ENCODE data around the gene GLO1. TPM values are rescaled to one million over a fixed set of nuclear protein-coding genes. Genes with fewer than 3 reads are reported as not detected.

GLO1 gene
- total RNA-seq: 53.8 TPM
- long read RNA-seq, transcript GLO1-201 (6 exons, 2,012 nt): major isoform, 96 of 101 reads
- long read RNA-seq, partial matches to known transcripts: 3 of 101 reads
- long read RNA-seq, other reads (novel, unspliced or antisense): 2 of 101 reads

DNA sequence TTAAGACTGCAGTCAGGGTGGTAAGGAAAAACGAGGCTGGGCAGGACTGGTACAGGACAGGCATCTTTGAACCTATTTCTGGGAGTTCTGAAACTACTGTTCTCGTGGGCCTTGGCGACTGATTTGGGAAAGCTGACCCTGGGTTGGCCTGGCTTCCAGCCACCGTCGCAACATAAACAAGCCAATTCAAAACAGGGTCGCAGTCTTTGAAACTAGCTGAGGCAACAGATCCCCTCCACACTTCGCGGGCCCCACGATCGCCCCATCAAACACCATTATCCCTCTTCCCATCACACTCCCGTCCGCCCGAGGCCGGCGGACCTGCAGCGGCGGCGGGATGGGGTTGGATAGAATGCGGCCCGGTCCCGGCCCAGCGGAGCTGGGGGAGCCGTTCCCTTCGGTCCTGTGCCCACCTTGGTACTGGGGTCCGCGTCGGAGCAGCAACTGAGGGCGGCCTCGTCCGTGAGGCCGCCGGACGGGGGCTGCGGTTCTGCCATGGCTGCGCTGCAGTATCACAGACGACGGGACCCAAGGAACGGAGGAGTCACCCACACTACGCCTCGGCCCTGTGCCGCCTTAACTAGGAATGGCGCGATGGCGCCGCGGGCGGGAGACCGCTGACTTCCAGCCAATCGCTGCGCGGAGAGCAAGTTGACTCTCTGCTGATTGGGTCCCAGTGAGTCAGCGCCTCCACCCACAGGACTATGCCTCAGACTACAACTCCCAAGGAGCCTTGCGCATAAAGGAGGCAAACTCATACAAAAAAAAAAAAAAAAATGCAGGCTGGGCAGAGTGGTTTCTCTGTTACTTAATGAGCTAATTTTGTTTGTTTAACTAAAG, at the start of gene GLO1:
TSS of gene GLO1 (minus strand) at position 588 of the 840 bp plus-strand sequence. CDS start at position 497, 91 bp downstream.
- DNase-seq (ENCODE audit: low spot score): peak; percentile 98

DNA sequence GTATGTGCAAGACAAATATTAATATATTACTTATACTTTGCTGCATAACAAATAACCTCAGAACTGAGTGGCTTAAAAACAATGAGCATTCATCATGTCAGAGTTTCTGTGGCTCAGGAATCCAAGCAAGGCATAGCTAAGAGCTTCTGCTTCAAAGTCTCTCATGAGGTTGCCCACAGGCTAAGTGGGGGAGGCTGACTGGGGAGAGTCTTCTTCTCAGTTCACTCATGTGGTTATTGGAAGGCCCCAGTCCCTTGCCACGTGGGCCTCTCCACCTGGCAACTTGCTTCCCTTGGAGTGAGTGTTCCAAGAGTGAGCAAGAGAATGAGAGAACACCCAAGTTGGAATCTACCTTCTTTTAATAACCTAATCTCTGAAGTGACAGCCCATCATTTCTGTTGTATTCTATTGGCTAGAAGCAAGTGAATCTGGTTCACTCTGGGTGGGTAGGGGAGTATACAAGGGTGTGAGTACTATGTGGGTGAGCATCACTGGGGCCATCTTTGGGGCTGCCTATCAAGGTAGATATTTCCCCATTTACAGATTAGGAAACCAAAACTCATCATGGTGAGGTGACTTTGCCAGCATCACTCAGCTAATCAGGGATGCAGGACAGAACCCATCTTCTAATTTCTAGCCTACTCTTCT, 48.1 kb upstream of the GLO1 start:
- no peak for DNase-seq (ENCODE audit: low spot score)

DNA sequence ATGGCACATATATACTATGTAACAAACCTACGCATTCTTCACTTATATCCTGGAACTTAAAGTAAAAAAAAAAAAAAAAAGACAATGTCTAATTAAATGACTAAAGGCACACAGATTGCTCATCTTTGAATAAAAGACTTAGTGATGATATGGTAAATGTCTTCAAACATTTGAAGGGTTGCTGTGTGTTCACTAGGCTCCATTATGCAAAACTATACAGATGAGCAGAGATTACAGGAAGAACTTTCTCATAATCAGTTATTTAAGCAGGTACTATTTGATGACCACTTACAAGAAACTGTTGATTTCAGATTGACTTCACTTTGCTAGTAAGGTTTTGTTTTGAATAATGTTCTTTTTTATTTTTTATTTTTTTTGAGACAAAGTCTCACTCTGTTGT, 46.5 kb upstream of the GLO1 start:
- no peak for DNase-seq (ENCODE audit: low spot score)

DNA sequence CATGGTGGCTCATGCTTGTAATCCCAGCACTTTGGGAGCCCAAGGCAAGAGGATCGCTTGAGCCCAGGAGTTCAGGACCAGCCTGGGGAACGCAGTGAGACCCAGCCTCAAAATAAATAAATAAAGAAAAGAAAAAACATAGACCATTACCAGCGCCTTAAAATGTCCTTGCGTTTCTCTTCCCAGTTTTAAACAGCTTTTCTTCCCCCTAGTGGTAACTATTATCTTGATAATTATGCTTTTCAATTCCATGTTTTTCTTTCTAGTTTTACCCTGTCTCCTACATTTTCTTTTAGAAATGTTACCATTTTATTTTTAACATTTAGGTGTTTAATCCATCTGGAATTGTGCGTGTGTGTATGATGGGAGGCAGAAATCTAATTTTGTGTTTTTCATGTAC, 36.6 kb upstream of the GLO1 start:
- no peak for DNase-seq (ENCODE audit: low spot score)

DNA sequence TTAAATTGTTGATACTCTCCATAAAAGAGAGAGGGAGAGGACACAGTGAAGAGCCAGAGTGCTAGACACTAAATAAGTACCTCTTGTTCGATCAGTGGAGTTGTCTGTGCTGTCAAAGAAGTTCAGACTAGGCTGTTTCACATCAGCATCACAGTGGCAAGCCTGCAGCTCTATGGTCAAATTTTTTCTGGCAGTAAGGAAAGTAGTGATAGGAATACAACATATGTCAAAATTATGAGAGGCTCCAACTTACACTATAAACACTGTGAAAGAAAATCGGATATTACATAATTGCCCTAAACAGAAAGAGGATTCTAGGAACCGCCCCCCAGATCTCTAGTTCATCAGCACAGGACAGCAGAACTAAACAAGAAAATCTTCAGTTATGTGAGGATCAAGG, 35.3 kb upstream of the GLO1 start:
- DNase-seq (ENCODE audit: low spot score): no peak

DNA sequence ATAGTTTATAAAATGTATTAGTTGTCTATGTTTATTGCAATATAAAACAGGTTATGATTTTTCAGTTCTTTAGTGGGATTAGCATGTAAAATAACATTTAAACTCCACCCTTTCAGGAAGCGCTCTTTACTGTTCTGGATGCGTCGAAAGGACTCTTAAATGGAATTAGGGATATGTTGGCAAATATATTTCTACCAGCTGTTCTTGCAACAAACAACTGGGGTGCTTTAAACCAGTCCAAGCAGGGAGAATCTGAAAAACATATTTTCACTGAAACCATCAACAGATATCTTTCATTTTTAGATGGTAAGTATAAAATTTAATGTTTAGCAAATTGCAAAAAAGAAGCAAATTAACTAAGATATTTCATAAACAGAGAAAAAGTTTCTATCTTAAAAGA, 34.0 kb upstream of the GLO1 start:
- DNase-seq (ENCODE audit: low spot score): no peak

GRCh38 chr6:38730140-38730862, 27.4 kb upstream of the GLO1 start:
- no peak for DNase-seq (ENCODE audit: low spot score)

DNA sequence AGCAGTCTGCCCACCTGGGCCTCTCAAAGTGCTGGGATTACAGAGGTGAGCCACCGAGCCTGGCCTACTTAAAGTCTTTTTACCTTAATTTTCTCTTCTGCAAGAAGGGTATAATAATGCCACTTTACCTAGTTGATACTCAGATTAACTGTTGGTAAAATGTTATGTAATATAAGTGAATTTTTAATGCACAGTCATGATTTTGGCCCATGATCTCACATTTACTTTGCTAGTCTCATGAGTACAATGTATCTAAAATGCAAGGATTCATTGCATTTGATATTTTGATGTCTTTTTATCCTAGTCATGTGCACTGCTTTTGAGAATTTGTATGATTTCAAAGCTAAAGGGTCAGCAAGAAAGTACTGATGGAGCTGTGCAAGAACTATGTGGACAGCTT, 25.3 kb upstream of the GLO1 start:
- DNase-seq (ENCODE audit: low spot score): no peak

GRCh38 chr6:38725414-38726183, 22.7 kb upstream of the GLO1 start:
- no peak for DNase-seq (ENCODE audit: low spot score)

GRCh38 chr6:38724343-38724742, 21.4 kb upstream of the GLO1 start:
- no peak for DNase-seq (ENCODE audit: low spot score)

DNA sequence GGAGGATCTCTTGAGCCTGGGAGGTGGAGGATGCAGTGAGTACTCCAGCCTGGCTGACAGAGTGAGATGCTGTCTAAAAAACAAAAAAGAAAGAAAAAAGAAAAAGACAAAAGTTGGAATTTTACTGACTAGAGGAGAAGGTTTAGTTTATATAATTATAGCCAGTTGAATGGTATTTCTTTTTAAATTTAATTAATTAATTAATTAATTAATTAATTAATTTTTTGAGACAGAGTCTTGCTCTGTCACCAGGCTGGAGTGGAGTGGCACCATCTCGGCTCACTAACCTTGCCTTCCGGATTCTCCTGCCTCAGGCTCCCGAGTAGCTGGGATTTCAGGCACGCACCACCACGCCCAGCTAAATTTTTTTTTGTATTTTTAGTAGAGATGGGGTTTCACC, 20.8 kb upstream of the GLO1 start:
- no peak for DNase-seq (ENCODE audit: low spot score)

GRCh38 chr6:38722727-38723334, 19.9 kb upstream of the GLO1 start:
- DNase-seq (ENCODE audit: low spot score): no peak

GRCh38 chr6:38722038-38722437, 19.1 kb upstream of the GLO1 start:
- DNase-seq (ENCODE audit: low spot score): no peak

- DNase-seq (ENCODE audit: low spot score): no peak
Observed at GRCh38 chr6:38720295-38720694, 17.4 kb upstream of the GLO1 start.

GRCh38 chr6:38719358-38719757, 16.4 kb upstream of the GLO1 start:
- no peak for DNase-seq (ENCODE audit: low spot score)

GRCh38 chr6:38716825-38717224, 13.9 kb upstream of the GLO1 start:
- no peak for DNase-seq (ENCODE audit: low spot score)

DNA sequence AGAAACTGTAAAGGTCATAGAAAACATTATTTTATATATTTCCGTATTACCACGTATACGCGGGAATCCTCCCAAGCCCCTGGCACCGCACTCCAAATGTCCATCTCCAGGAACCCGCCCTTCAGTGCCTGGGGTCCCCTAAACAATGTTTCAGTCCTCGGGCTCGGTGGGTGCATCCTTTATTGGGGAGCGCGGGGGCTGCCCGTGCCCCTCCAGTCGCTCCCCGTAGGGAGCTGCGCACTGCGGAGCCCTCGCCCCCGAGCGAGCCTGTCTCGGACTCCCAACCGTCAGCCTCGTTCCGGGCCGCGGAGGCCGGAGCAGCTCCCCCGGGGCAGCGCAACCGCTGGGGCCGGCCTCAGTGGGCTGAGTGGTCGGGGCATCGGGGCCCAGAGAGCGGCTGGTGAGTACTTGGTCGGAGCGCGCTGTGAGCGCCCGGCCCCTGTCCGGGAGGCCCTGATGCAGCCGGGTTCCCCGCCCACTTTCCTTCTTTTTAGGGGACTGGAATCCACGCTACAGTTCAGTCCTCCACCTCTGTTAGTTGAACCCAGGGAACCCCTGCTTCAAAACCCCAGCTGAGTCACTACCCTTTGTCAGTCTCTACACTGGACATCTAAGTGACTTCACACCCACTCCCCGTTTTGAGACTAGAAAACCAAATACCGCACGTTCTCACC, 12.2 kb upstream of the GLO1 start, which contains the start of gene DNAH8:
TSS of gene DNAH8 (plus strand) at position 296 of the 674 bp plus-strand sequence. CDS start 7,499 bp downstream, outside the sequence.
- no peak for DNase-seq (ENCODE audit: low spot score)

- no peak for DNase-seq (ENCODE audit: low spot score)
Observed at GRCh38 chr6:38714239-38715015, 11.5 kb upstream of the GLO1 start.

DNA sequence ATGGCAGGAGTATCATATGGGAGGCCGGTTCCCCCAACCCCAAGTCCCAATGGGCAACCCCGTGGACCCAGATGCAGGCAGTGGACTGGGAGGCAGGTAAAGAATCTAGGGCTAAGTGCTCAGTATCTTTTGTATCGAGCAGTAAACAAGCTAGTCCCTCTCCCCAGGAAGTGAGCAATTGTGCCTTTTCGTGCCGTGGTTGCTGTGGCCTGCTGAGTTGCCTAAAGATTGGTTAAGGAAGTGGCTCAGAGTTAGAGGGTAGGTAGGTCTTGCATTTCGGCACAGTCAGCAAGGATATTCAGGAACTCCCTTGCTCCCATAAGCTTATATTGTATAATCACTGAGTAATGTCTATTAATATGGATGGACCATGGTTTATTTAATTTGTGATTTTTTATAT, 10.9 kb upstream of the GLO1 start:
- DNase-seq (ENCODE audit: low spot score): no peak
